ENCODE results near the gene ATP1A1. TPM values are rescaled to one million over a fixed set of nuclear protein-coding genes. Genes with fewer than 3 reads are reported as not detected.

Gene ATP1A1
- total RNA-seq, 1 donor from 2014 or later, result 518 TPM

DNA sequence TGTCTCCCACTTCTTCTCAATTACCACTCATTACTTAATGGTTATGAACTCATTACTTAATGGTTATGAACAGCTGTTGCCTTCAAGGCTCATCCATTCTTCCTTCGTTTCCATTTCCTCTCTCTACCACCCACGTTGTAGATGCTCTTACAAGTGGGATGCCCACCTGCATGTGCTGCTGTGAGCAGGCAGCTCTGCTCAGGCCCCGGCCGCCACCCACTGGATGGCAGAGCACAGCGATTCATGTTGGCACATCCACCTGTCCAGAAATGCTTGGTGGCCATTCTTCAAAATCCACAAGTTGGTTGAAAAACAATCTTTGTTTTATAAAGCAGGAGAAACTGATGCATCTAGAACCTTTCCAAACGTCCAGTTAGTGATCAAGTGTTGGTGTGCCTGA, 14.5 kb downstream of the ATP1A1 start:
- H3K4me1 ChIP-seq, result peaks cover 58% of the 10 kb centered on the region
- DNase-seq (no peak), ATAC-seq (no peak)
- no peak overlapping the region for H3K4me3 ChIP-seq
- TF ChIP-seq, protein P1, sequence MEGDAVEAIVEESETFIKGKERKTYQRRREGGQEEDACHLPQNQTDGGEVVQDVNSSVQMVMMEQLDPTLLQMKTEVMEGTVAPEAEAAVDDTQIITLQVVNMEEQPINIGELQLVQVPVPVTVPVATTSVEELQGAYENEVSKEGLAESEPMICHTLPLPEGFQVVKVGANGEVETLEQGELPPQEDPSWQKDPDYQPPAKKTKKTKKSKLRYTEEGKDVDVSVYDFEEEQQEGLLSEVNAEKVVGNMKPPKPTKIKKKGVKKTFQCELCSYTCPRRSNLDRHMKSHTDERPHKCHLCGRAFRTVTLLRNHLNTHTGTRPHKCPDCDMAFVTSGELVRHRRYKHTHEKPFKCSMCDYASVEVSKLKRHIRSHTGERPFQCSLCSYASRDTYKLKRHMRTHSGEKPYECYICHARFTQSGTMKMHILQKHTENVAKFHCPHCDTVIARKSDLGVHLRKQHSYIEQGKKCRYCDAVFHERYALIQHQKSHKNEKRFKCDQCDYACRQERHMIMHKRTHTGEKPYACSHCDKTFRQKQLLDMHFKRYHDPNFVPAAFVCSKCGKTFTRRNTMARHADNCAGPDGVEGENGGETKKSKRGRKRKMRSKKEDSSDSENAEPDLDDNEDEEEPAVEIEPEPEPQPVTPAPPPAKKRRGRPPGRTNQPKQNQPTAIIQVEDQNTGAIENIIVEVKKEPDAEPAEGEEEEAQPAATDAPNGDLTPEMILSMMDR (IDR thresholded peaks at IDR 0.05), result no peak
- H3K27ac ChIP-seq, result no peak overlapping the region
- H3K27me3 ChIP-seq (ENCODE audit: low read depth), result no peaks in the 10 kb centered on the region
- no peaks in the 10 kb centered on the region for H3K9me3 ChIP-seq
- intact Hi-C loops (cut with DNase I), result no loop called here
- H3K36me3 ChIP-seq, result peaks cover 89% of the 10 kb centered on the region

DNA sequence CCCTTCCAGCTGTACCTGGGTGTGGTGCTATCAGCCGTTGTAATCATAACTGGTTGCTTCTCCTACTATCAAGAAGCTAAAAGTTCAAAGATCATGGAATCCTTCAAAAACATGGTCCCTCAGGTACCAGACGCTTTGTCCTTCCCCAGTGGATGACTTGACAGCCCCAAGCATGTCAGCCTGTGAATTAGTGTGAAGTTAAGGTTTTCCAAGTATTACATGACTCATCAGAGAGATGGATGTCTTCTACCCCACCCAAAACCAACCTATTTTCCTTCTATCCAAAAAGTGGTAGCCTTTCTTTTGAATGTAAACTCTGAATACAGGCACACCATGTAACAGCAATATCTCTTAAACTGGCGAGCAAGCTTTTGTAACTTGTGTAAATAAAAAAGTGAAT, 15.1 kb downstream of the ATP1A1 start:
- ATAC-seq (no peak), DNase-seq (no peak)
- no peak overlapping the region for H3K4me3 ChIP-seq
- TF ChIP-seq, protein P1 (IDR thresholded peaks at IDR 0.05), result no peak
- intact Hi-C loops (cut with DNase I), result no loop called here
- H3K4me1 ChIP-seq, result peaks cover 54% of the 10 kb centered on the region
- H3K36me3 ChIP-seq, result peaks cover 95% of the 10 kb centered on the region
- H3K27me3 ChIP-seq (ENCODE audit: low read depth), result no peaks in the 10 kb centered on the region
- H3K9me3 ChIP-seq, result no peaks in the 10 kb centered on the region
- H3K27ac ChIP-seq, result no peak overlapping the region

DNA sequence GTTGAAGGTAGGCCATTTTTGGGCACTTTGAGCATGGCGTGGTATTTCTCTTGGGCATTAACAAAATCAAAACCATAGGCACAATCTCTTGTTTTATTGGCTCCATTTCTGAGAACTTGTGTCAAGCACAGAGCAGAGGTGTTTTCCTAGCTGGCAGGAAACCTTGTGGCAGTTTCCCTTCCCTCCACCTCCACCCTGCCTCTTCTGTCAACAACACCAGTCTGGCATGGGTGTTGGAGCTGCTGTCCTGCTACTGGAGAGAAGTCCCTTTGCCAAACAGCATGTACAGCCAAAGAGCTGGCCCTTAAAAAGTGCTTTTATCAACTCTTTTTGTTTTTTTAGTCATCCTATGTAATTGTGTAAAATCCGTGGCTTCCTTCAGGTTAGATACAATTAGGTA, 16.0 kb downstream of the ATP1A1 start:
- Histone ChIP-seq H3K4me1 (peaks cover 50% of the 10 kb centered on the region), H3K27me3 (ENCODE audit: low read depth) (no peaks in the 10 kb centered on the region), H3K4me3 (no peak overlapping the region), H3K9me3 (no peaks in the 10 kb centered on the region), H3K36me3 (peaks cover 100% of the 10 kb centered on the region), H3K27ac (no peak overlapping the region)
- peak in 1 of 2 donors; percentile 13 for ATAC-seq
- intact Hi-C loops (cut with DNase I), result no loop called here
- DNase-seq, result no peak
- TF ChIP-seq, protein P1 (IDR thresholded peaks at IDR 0.05), result no peak

DNA sequence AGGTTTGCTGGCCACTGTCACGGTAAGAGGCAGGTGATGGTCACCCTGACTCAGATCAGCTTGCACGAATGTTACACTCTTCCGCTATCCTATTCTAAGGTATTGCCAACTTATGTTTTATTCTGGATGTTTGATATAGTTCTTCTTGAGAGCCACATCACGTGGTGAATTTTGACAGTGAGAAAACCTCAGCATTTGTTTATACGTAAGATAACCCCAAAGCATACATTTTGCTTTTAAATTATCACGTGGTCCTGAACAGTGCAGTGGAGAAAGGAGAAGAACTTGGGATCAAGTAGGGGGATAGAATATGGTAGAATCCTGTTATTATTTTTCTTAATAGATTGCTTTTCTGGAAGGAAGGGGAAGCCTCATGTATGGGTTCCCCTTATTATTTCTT, 16.6 kb downstream of the ATP1A1 start:
- no peak overlapping the region for H3K27ac ChIP-seq
- ATAC-seq (no peak), DNase-seq (no peak)
- no peak overlapping the region for H3K4me3 ChIP-seq
- TF ChIP-seq, protein P1 (IDR thresholded peaks at IDR 0.05), result no peak
- peaks cover 44% of the 10 kb centered on the region for H3K4me1 ChIP-seq
- peaks cover 100% of the 10 kb centered on the region for H3K36me3 ChIP-seq
- intact Hi-C loops (cut with DNase I), result no loop called here
- no peaks in the 10 kb centered on the region for H3K9me3 ChIP-seq
- no peaks in the 10 kb centered on the region for H3K27me3 ChIP-seq (ENCODE audit: low read depth)

DNA sequence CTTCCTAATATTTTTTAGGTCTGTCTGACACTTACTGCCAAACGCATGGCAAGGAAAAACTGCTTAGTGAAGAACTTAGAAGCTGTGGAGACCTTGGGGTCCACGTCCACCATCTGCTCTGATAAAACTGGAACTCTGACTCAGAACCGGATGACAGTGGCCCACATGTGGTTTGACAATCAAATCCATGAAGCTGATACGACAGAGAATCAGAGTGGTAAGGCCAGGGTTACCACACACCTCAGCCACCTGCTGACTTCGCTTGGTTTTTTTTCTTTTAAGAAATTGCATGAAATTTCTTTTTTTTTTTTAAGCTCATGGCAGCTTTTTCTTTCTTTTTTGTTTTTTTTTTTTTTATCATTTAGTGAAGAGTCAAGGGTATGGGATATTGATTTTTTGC, 17.2 kb downstream of the ATP1A1 start:
- ATAC-seq (no peak), DNase-seq (no peak)
- intact Hi-C loops (cut with DNase I), result no loop called here
- TF ChIP-seq, protein P1 (IDR thresholded peaks at IDR 0.05), result no peak
- Histone ChIP-seq H3K36me3 (peaks cover 100% of the 10 kb centered on the region), H3K4me3 (no peak overlapping the region), H3K27ac (no peak overlapping the region), H3K9me3 (no peaks in the 10 kb centered on the region), H3K27me3 (ENCODE audit: low read depth) (no peaks in the 10 kb centered on the region), H3K4me1 (peaks cover 45% of the 10 kb centered on the region)

DNA sequence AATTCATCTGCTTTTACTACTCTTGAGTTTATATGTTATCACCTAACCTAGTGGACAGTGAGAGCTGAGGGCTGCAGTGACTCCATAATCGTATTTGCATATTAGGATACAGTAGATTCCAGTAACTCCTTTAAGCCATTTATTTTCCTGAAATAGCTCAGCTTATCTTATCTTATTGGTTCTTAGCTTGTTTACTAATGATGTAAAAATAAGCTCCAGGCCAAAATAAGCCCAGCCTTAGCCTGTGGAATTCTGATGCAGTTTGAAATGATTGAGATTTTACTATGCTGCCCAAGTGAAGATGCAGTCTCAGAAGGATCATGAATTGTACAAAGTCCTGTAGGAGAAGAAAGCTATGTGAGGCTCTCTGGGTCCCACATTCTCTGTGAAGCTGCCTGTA, 18.1 kb downstream of the ATP1A1 start:
- no peak overlapping the region for H3K27ac ChIP-seq
- peaks cover 46% of the 10 kb centered on the region for H3K4me1 ChIP-seq
- TF ChIP-seq, protein P1 (IDR thresholded peaks at IDR 0.05), result no peak
- no peak for DNase-seq
- H3K36me3 ChIP-seq, result peaks cover 100% of the 10 kb centered on the region
- peak in 1 of 2 donors; percentile 34 for ATAC-seq
- H3K27me3 ChIP-seq (ENCODE audit: low read depth), result no peaks in the 10 kb centered on the region
- intact Hi-C loops (cut with DNase I), result no loop called here
- no peak overlapping the region for H3K4me3 ChIP-seq
- no peaks in the 10 kb centered on the region for H3K9me3 ChIP-seq

All from lower lobe of right lung (tissue), 2 donors.